SK-N-SH (cell line): ENCODE results near the gene KDELR1.

Experiments used
- CHD2 ChIP-seq: fragments of 150-350 bp; IDR thresholded peaks from 2 replicates; pipeline ENCODE4 v1.6.1; 2018; ENCODE audit warnings: low read length; ENCODE audit not compliant: partially characterized antibody
- EP300 ChIP-seq, 2 experiments: IDR thresholded peaks; 2 replicates each; pipeline versions ENCODE4 v1.4.0 to v1.6.1; 2012; ENCODE audit warnings: borderline replicate concordance in 1 of 2, low read depth in 1 of 2, low read length in 1 of 2
- EZH2phosphoT487 ChIP-seq: fragments of 200-600 bp; sonication (generic); IDR thresholded peaks from 2 replicates; pipeline ENCODE4 v1.6.1; 2017; ENCODE audit warnings: low read depth, mixed run types, mild to moderate bottlenecking, antibody characterized with exemption, moderate library complexity, borderline replicate concordance
- MXI1 ChIP-seq: IDR thresholded peaks from 2 replicates; pipeline ENCODE4 v1.6.1; 2012; ENCODE audit warnings: mild to moderate bottlenecking, low read depth, low read length, improper control_type of control experiment
- POLR2AphosphoS5 ChIP-seq: IDR thresholded peaks from 2 replicates; pipeline ENCODE4 v1.6.1; 2012; ENCODE audit warnings: low read depth, low read length
- RCOR1 ChIP-seq: fragments of 150-350 bp; IDR thresholded peaks from 2 replicates; pipeline ENCODE4 v1.6.1; 2017; ENCODE audit warnings: antibody characterized with exemption, low read length
- SMC3 ChIP-seq: IDR thresholded peaks from 2 replicates; pipeline ENCODE4 v1.6.1; 2012; ENCODE audit warnings: low read depth, low read length, improper control_type of control experiment
- TAF1 ChIP-seq: IDR thresholded peaks from 2 replicates; pipeline ENCODE4 v1.6.1; 2012; ENCODE audit warnings: low read depth, mild to moderate bottlenecking, low read length, moderate library complexity, borderline replicate concordance
- TEAD4 ChIP-seq: IDR thresholded peaks from 2 replicates; pipeline ENCODE4 v1.4.0; 2012; ENCODE audit warnings: mild to moderate bottlenecking, borderline replicate concordance; ENCODE audit not compliant: insufficient read depth
- YY1 ChIP-seq: IDR thresholded peaks from 2 replicates; pipeline ENCODE4 v1.4.0; 2012; ENCODE audit warnings: low read depth, mild to moderate bottlenecking
- TF ChIP-seq, protein P1 (sequence below): fragments of 200-600 bp; sonication (generic); IDR thresholded peaks from 2 replicates; pipeline ENCODE4 v1.6.1; 2017; ENCODE audit warnings: antibody characterized with exemption, mild to moderate bottlenecking, moderate library complexity
- TF ChIP-seq, protein P2 (sequence below): IDR thresholded peaks from 2 replicates; pipeline ENCODE4 v1.6.1; 2012; ENCODE audit warnings: mild to moderate bottlenecking, low read depth, low read length, moderate library complexity

DNA sequence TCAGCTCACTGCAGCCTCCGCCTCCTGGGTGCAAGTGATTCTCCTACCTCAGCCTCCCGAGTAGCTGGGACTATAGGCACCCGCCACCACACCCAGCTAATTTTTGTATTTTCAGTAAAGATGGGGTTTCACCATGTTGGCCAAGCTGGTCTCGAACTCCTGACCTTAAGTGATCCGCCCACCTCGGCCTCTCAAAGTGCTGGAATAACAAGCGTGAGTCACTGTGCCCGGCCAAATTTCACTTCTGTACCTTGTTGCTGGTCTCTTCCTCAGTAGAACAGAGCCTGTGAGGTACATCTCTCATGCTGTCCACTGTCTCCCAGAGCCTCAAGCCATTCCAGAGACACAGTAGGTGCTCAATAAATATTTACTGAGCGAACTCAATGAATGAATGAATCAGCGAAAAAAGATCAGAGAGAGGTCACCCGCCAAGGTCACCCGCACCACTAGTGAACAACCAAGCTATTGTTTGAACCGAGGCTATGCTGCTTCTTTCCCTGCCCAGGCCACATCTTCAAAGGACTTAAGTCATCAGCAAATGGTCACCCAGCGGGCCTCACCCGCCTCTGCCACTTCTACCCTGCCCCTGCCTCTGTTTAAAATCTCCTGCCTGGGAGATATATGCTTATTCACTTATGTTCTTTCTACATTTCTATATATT, 36.9 kb downstream of the KDELR1 start:
- TF ChIP-seq, protein P1, sequence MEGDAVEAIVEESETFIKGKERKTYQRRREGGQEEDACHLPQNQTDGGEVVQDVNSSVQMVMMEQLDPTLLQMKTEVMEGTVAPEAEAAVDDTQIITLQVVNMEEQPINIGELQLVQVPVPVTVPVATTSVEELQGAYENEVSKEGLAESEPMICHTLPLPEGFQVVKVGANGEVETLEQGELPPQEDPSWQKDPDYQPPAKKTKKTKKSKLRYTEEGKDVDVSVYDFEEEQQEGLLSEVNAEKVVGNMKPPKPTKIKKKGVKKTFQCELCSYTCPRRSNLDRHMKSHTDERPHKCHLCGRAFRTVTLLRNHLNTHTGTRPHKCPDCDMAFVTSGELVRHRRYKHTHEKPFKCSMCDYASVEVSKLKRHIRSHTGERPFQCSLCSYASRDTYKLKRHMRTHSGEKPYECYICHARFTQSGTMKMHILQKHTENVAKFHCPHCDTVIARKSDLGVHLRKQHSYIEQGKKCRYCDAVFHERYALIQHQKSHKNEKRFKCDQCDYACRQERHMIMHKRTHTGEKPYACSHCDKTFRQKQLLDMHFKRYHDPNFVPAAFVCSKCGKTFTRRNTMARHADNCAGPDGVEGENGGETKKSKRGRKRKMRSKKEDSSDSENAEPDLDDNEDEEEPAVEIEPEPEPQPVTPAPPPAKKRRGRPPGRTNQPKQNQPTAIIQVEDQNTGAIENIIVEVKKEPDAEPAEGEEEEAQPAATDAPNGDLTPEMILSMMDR = no peak
- TF ChIP-seq EP300 (IDR thresholded peaks at IDR 0.05; ENCODE audit: borderline replicate concordance in 1 of 2, low read depth in 1 of 2, low read length in 1 of 2) (no peak), EZH2phosphoT487 (no peak), CHD2 (no peak), POLR2AphosphoS5 (no peak), TAF1 (no peak), SMC3 (no peak), YY1 (no peak), TEAD4 (no peak), MXI1 (no peak), RCOR1 (no peak)
- TF ChIP-seq, protein P2, sequence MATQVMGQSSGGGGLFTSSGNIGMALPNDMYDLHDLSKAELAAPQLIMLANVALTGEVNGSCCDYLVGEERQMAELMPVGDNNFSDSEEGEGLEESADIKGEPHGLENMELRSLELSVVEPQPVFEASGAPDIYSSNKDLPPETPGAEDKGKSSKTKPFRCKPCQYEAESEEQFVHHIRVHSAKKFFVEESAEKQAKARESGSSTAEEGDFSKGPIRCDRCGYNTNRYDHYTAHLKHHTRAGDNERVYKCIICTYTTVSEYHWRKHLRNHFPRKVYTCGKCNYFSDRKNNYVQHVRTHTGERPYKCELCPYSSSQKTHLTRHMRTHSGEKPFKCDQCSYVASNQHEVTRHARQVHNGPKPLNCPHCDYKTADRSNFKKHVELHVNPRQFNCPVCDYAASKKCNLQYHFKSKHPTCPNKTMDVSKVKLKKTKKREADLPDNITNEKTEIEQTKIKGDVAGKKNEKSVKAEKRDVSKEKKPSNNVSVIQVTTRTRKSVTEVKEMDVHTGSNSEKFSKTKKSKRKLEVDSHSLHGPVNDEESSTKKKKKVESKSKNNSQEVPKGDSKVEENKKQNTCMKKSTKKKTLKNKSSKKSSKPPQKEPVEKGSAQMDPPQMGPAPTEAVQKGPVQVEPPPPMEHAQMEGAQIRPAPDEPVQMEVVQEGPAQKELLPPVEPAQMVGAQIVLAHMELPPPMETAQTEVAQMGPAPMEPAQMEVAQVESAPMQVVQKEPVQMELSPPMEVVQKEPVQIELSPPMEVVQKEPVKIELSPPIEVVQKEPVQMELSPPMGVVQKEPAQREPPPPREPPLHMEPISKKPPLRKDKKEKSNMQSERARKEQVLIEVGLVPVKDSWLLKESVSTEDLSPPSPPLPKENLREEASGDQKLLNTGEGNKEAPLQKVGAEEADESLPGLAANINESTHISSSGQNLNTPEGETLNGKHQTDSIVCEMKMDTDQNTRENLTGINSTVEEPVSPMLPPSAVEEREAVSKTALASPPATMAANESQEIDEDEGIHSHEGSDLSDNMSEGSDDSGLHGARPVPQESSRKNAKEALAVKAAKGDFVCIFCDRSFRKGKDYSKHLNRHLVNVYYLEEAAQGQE = no peak
